Activated naive CD4-positive, alpha-beta T cell treated with Interleukin-2 at 50 U/mL for 16 hours (primary cell): ENCODE results near the gene AAK1.
"Not testable (repeated sequence)": the region's sequence is repeated elsewhere in the genome, so short reads cannot be mapped to it uniquely, and the experiment has no call there.

Experiments
- DNase-seq: peaks from one replicate; pipeline ENCODE4 v3.0.0-alpha.2; 2020

Gene AAK1

DNA sequence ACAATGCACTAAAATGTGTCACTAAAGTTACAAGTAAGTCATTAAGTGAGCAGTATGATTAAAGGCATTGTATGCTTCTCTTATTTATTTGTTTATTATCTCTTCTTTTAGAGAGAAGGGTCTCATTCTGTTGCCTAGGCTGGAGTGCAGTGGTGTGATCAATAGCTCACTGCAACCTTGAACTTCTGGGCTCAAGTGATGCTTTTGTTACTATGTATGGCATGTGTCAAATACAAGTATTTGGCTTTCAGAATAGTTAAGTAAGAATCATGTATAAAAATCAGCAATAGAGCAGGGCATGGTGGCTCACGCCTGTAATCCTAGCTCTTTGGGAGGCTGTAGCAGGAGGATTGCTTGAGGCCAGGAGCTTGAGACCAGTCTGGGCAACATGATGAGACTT, 15.8 kb upstream of the AAK1 start:
- no peak for DNase-seq

- no peak for DNase-seq
Measured at GRCh38 chr2:69652206-69652605, 8.7 kb upstream of the AAK1 start.

GRCh38 chr2:69647196-69647595, 3.7 kb upstream of the AAK1 start:
- not testable (repeated sequence) for DNase-seq

- no peak for DNase-seq
Measured at GRCh38 chr2:69646714-69647113, 3.2 kb upstream of the AAK1 start.

GRCh38 chr2:69645921-69646320, 2.4 kb upstream of the AAK1 start:
- no peak for DNase-seq

DNA sequence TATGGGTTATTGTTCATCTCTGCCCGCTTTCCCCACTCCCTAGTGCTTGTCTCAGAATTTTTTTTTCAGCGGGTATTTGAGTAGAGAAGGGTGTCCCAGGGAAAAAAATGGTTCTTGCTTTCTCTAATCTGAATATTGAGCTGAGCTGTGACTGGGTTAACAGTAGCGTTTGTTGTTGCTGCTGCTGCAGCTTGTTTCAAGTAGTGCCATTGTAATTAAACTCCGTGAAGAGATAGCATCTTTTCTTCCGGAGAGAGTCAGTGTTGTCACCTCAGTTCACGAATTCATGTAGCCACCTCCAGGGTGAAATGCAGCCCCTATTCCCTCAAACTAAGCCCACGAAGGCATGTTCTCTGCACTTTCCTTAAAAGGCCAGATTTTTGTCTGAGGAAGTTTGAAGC, 1.5 kb upstream of the AAK1 start:
- no peak for DNase-seq

DNA sequence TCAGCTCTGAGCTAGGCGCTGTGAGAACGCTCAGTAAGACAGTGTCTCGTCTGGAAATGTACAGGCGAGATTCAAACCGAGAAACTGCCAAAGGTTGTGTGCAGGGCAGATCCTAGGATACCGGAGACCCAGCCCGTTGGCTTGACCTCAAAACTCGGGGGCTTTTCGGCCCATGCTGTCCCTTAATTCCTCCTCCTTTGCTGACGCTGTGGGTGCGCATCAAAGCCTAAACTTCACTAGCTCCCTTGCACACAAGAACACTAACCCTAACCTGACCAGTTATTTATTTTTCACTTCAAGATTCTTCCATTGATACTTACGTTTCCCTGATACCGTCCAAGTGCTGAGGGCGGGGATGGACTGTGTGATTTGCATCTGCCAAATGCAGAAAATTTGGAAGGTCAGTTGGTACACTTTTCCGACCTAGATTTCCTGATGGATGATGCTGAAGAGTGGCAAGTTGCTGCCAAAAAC, 1.0 kb upstream of the AAK1 start:
- DNase-seq = no peak

DNA sequence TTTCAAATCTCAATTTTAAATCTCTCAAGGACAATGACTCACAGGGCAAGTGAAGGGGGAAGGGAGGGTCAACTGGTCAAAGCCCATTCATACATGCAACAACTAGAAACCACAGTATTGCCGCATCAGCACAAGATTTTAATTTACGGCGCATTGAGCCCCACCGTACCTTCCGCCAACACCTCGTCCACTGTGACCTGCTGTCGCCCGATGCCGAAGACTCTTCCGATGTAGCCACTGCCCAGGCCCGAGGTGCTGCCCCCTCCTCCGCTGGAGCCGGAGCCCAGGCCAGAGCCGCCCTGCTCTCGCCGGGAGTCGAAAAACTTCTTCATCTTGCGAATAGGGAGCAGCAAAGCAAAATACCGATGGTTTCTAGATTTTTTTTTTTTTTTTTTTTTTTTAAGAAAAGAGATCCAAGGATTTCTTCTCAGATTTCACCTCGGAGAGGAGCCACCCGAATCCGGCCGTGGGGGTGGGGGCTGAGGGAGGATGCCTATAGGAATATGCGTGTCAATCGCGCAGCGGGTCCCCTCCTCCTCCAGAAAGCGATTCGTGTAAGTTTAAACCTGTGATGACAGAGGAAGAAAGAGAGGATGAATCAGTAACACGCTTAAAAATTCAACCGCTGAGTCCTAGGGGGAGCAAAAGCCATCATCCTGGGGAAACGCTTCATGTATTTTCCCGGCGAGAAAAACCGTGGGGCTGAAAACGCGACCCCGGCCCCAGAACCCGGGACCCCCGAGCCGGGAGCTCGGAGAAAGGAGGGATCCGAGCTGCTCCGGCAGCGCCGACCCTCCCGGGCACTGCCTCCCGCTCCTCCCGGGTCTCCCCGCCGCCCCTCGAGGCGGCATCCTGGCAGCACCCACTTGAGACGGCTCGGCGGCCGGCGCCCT, 584 bp downstream of the AAK1 start:
- peak; percentile 75 for DNase-seq

DNA sequence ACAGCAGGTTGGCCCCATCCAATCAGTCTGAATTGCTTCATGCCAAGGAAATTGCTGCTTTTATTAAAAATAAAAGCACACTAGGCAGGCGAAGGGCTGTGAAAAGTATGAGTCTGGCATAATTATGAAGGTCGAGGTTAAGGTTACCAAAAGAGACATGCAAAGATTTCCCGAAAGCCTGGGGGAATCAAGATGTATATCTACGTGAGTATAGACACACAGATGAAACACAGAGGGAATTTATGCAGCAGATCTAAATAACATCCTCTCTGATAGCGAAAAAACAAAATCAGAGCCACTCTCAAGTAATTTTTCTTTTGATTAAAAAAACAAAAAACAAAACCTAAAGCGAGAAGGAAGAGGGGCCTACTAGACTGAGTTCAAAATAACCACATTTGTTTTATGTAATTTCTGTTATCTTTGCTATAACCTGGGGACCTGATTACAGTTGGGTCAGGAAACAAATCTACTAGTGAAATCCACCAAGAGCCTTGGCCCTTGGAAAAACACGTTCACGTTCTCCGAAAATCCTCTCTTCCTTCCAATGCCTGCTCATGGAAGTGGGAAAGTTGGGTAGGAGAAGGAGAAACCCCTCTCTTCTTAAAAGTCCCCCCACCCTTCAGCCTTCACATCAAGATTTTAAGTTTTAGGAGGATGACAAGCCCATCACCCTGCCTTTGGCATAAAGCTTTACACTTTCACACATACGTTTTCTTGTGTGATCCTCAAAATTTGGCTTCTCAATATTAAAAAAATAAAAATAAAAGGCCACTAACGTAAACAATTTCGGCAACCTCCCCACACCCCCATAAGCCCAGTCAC, 1.4 kb downstream of the AAK1 start:
- DNase-seq = no peak

DNA sequence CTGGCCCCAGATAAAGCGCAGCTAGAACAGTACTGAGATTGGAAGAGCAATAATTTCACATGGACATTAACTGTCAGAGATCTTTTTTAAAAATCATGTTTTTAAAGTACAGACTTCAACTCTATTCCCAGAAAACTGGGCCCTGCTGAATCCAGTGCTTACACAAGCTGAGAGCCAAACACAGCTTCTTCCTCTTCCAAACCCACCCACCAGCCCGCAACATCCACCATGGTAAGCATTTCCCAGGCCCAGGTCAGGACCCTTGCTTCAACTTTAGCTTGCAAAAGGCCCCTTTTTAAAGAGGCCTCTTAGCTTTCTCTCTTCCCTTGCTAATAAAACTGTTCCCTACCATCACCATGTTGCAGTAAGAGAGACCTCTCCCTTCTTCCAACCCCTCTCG, 2.1 kb downstream of the AAK1 start:
- DNase-seq = no peak

- DNase-seq = no peak
Measured at GRCh38 chr2:69639266-69639665, 4.3 kb downstream of the AAK1 start.

DNA sequence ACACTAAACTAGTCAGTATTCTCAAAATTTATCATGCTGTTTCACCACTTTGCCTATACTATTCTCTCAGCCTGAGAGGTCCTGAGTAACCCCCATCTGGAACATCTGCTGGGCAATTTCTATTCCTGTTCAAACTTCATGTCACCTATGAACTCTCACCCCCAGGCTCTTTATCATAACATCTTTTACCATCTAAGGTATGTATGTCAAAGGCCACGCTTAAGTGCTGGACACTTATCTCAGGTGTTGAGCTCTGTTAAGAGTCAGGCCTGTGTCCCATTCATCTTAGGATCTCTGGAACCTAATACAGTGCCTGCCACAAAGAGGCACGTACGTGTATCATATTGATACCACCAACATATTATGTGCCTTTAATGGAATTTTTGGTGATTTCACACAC, 4.9 kb downstream of the AAK1 start:
- DNase-seq = no peak

DNA sequence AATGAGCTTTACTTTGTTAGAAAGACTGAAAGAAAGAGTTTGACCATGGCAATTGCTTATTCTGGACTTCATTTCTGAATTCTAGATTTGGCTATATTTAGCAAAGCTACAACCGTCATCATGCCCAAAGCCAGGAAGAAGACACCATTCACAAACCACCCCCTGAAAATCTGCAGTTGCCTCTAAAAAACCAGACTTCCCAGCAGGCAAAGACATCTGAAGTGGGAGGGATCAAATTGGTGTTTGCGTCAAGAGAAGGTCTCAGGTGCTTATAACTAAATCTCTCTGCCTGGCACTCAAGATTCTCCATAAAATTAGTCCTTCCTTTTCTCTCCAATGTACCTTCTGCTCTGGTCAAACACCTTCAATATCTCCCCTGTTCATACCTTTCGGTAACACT, 5.6 kb downstream of the AAK1 start:
- no peak for DNase-seq

DNA sequence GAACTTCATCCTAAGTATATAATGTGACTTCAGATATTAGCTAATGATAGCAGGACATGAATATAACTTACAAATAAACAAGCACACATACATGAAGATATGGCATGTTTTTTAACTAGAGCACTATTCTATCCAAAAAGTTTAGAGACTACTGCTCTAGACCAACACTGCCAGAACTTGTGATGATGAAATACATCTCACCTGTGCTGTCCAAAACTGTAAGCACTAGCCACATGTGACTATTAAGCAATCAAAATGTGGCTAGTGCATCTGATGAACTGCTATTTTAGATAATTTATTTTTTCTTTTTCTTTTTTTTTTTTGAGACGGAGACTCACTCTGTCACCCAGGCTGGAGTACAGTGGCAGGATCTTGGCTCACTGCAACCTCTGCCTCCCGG, 7.1 kb downstream of the AAK1 start:
- DNase-seq = no peak

GRCh38 chr2:69635432-69635831, 8.1 kb downstream of the AAK1 start:
- DNase-seq = no peak

DNA sequence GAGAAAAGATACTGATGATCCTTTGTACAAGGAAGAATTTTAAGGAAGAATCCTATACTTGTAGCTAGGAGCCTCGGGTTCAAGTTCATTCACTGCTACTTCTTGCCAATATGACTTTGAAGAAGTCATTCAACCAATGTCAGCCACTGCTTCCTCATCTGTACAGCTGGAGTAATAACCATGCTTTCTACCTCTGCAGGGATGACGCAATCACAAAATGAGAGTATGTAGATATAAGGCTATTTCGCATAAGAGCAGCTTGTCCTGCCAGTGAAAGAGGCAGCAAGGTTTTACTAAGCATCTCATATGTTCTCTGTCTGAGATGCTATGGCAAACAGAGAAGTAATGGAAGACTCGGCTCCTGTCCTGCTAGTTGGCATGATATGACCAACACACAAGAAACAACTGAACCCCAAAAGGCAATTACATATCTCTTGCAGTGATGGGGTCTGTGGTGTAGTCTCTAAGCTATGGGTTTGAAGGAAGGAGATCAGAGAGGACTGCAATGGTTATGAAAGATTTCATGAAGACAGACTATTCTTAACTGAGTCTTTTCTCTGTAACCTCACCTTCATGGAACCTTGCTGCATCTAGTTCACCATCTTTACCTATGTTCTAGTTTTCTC, 9.2 kb downstream of the AAK1 start:
- DNase-seq = no peak

DNA sequence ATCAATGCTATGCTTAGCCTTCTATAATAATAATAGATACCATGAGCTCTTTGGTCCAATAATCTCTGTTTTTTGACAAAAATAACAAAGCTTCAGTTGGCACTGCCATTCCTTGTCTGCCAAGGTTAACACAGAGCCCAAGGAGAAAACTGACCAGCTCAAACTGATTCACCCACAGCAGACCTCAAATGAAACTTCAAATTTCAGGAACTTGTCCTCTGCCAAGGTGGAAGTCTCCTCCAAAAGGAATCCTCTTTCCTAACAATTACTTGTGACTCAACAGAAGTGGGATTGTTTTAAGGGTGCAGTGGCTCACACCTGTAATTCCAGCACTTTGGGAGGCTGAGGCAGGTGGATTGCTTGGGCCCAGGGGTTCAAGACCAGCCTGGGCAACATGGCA, 12.1 kb downstream of the AAK1 start:
- DNase-seq = no peak

DNA sequence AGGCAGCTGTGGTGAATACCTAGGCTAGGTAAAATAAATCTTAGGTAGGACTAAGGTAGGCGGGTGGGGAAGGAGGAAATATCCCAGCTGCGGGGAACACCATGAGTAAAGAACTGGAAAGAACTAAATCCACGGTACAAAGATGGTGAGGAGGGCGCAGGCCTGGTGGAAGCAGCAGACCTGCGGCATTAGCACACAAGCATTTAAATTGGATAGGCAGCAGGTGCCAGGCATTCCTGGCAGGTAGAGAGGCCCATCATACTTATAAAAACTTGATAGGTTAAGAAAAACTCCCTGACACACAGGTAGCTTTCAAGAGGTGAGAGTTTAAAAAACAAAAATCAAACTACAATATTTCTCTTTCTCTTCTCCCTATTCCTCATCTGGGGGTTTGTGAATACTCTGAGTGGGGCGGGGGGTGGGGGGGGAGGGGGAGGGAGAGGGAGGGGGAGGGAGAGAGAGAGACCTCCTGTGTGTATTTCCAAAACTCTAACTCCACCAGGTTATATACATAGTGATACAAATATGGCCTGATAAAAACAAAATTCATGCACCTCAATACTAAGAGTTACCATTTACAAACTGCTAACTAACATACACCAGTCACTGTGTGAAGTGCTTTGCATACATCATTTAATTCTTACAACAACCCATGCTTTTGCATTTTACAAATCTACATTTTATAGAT, 13.5 kb downstream of the AAK1 start:
- DNase-seq = no peak

- no peak for DNase-seq
Measured at GRCh38 chr2:69628325-69629021, 15.1 kb downstream of the AAK1 start.

GRCh38 chr2:69625078-69625795, 18.3 kb downstream of the AAK1 start:
- no peak for DNase-seq

DNA sequence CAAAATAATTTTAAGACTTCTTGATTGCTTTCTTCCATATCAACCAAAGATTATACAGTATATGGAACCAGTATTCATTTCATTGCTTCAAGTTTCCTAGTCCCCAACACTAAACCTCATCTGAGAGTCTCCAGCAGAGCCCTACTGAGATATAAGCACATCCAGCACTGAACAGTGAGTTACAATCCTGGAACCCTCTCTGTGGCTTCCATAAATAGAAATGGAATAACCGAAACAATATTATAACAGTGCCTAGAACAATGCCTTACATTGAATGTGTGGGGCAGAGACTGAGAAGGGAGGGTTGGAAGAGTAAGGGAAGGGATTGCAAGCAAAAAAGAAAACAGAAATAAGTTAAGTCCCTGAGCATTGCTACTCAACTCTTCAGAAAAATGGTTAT, 18.9 kb downstream of the AAK1 start:
- DNase-seq = no peak

GRCh38 chr2:69624131-69624530, 19.4 kb downstream of the AAK1 start:
- no peak for DNase-seq
